H7 (cell line): ENCODE measurements around the gene PKD2. TPM values are rescaled to one million over a fixed set of nuclear protein-coding genes. Genes with fewer than 3 reads are reported as not detected.
A peak's percentile ranks its signal among the peaks of the same experiment; 100 is the strongest.

Experiments
- DNase-seq: peaks from one replicate; pipeline ENCODE4 v3.0.0; 2012
- H3K27me3 ChIP-seq: 2 replicates; pipeline ENCODE4 v1.6.0; 2011; ENCODE audit warnings: mild to moderate bottlenecking, low read length; ENCODE audit not compliant: control insufficient read depth, insufficient read depth
- H3K36me3 ChIP-seq: replicated peaks from 2 replicates; pipeline ENCODE4 v1.5.1; 2011; ENCODE audit warnings: low read length; ENCODE audit not compliant: control insufficient read depth, insufficient read depth
- H3K4me3 ChIP-seq: 2 replicates; pipeline ENCODE4 v1.5.1; 2011; ENCODE audit warnings: low read depth, mild to moderate bottlenecking, control low read depth, low read length, moderate library complexity; ENCODE audit not compliant: insufficient read depth
- total RNA-seq: library from RNA; depleted of rRNA; stranded (reverse); fragments of >200 nt; shearing (Covaris generic); gene quantifications from 2 replicates; pipeline ENCODE4 v1.2.3, GENCODE V29; 2014

Gene PKD2
- total RNA-seq, 1 experiment from 2014 or later = 19.4 TPM

DNA sequence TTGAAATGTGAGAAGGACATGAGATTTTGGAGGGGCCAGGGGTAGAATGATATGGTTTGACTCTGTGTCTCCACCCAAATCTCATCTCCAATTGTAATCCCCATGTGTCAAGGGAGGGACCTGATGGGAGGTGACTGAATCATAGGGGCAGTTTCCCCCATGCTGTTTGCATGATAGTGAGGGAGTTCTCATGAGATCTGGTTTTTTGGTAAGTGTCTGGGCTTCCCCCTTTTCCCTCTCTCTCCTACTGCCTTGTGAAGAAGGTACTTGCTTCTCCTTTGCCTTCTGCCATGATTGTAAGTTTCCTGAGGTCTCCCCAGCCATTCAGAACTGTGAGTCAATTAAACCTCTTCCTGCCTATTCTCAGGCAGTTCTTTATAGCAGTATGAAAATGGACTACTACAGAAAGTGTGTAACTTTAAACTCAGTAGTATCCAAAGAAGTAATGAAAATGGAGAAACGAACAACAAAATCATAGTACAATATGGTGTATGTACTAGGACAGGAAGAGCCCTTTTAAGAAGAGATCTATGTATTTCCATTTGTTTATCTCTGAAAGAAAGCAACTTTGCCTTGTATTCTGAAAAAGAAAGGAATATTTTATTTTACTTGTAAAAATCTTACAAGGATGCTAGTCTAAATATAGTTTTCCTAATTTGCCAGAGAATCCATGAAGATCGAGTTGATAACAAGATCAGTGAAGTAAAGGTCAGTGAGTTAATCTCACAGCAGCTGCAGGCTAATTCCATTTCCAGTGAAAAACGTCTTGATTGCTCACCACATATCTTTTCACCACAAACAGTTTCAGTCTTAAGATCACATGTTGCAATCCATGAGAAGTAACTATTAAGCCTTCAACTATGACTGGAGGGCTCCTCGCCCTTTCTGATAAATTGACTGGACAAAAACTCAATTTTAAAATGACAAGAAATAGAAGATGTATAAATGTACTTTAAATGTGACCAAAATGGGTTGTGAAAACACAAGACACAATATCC lies 20.5 kb downstream of the PKD2 start:
- no peaks in the 10 kb centered on the region for H3K27me3 ChIP-seq
- H3K36me3 ChIP-seq = peaks cover 12% of the 10 kb centered on the region
- H3K4me3 ChIP-seq = no peak overlapping the region
- DNase-seq = no peak

DNA sequence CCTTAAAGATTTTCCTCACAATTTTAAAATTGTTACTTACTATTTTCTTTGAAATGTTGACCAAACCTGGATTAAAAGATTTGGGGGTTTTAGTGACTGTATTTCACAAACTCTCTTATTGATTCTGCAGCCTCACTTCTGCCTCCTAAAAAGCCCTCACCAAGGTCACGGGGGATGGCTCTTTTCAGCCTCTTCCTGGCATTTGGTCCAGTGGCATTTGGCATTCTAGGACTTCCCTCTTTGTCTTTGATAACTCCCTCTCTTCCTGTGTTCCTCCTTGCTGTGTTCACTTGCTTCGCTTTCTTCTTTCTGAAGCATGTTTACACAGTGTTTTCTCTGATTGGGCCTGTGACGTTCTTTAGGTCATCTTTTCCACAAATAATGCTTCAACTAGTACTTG lies 21.5 kb downstream of the PKD2 start:
- Histone ChIP-seq H3K36me3 (peaks cover 14% of the 10 kb centered on the region), H3K4me3 (no peak overlapping the region), H3K27me3 (no peaks in the 10 kb centered on the region)
- no peak for DNase-seq

DNA sequence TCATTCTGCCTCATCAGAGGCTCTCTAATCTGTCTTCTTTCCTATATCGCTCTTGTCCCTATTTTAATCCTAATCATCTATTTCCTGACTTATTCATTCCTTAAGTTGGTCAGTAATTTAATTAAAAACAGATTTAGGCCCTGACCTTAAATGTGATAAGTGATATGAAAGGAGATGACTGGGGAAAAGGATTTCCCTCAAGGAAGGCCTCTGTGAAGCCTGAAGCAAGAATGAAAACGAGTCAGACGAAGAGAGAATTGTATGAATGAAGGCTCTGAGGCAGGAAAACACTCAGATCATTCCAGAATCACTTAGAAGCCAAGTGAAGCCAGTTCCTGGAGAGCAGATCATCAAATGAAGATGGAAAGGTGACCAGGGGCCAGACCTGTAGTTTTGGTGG lies 22.1 kb downstream of the PKD2 start:
- H3K27me3 ChIP-seq = no peaks in the 10 kb centered on the region
- no peak overlapping the region for H3K4me3 ChIP-seq
- H3K36me3 ChIP-seq = peaks cover 12% of the 10 kb centered on the region
- DNase-seq = no peak

DNA sequence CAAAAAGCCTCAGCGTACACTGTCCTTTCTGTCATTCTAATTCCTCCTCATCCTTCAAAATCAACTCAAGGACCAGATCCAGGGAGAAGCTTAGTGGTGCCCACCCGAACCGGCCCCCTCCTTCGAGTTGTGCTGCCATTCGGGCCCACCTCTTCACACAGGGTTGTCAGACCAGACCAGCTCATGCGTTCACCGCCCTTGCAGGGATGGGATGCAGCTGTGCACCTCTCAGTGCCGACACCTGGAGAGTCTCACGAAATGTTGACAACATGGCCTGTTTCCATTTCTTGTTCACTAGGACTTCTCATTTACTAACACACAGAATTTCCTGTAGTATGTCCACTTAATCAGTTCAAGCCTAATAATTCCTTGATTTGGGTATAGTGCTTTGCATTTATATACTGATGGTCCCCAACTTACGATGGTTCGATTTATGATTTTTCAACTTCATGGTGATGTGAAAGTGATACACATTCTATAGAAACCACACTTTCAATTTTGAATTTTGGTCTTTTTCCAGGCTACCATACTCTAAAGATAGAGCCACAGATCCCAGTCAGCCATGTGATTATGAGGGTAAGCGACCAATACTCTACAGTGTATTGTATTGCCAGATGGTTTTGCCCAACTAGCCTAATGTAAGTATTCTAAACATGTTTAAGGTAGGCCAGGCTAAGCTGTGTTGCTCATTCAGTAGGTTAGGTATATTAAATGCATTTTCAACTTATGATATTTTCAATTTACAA lies 23.3 kb downstream of the PKD2 start:
- peaks cover 13% of the 10 kb centered on the region for H3K36me3 ChIP-seq
- H3K27me3 ChIP-seq = no peaks in the 10 kb centered on the region
- DNase-seq = no peak
- H3K4me3 ChIP-seq = no peak overlapping the region

DNA sequence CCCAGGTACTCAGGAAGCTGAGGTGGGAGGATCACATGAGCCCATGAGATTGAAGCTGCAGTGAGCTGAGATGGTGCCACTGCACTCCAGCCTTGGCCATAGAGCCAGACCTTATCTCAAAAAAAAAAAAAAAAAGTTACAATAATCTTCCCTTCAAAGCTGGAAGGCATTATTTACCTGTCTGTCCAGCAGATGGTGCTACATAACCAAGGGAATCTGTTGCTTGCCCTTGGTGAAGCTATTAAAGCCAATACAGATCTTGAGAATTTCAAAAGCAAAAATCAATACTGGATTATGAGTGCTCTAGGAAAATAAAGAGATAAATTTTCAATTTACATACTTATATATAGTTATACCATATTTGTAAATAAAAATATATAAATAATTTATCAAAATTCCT lies 25.9 kb downstream of the PKD2 start:
- DNase-seq = peak; percentile 32

DNA sequence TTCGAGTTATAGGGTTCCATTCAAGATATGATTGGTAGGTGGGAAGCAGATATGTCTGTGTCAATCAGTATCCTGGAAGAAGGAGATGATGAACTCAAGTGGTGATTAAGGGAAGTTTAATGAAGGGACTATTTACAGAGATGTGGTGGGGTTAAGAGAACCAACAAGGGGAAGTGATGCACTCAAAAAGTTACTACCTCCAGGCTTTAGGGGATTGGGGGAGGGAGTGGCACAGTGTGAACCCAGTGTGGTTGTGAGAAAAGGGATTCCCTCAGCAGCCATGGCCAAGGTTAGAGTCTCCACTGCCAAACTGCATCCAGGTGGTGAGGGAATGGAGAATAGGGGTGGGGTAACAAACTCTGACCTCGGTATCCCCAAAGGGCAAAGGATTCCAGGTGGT lies 27.9 kb downstream of the PKD2 start:
- no peaks in the 10 kb centered on the region for H3K27me3 ChIP-seq
- DNase-seq = no peak
- H3K36me3 ChIP-seq = peaks cover 24% of the 10 kb centered on the region
- H3K4me3 ChIP-seq = no peak overlapping the region

More for the DNA sequence above, 25.9 kb downstream of the PKD2 start:
- no peaks in the 10 kb centered on the region for H3K27me3 ChIP-seq
- H3K36me3 ChIP-seq = peaks cover 22% of the 10 kb centered on the region
- no peak overlapping the region for H3K4me3 ChIP-seq

DNA sequence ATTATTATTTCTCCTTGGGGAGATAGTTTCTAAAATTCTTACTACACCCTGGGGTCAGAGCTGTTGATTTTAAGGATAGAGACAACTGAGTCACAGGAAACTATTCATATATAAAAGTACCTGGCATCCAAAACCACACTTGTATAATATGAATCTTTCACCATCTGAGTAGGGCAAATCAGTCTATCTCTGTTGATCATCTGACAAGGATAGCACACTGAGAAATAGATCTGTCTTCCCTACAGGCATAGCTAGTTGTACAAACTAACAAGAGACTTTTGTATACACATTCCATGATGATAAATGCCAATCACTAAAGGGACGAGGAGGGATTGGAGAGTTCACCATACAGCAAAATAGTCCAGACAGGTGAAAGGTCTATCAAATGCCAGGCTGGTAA lies 30.0 kb downstream of the PKD2 start:
- H3K4me3 ChIP-seq = no peak overlapping the region
- no peak for DNase-seq
- peaks cover 39% of the 10 kb centered on the region for H3K36me3 ChIP-seq
- H3K27me3 ChIP-seq = no peaks in the 10 kb centered on the region

DNA sequence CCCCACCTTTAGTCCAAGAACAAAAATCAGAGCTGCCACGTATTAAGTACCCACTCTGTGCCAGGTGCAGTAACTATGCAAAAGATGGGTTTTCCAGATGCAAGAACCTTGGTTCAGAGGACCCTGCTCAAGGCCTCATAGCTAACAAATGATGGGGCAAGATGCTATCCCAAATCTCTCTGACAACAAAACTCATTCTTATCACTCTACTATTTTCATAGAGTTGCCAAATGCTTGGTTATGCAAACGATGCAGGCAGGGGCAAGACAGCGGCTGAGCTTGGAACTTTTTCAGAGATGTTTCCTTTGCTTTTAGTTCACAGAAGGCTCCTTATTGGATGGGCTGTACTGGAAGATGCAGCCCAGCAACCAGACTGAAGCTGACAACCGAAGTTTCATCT lies 30.5 kb downstream of the PKD2 start:
- DNase-seq = no peak
- Histone ChIP-seq H3K36me3 (peaks cover 40% of the 10 kb centered on the region), H3K27me3 (no peaks in the 10 kb centered on the region), H3K4me3 (no peak overlapping the region)

DNA sequence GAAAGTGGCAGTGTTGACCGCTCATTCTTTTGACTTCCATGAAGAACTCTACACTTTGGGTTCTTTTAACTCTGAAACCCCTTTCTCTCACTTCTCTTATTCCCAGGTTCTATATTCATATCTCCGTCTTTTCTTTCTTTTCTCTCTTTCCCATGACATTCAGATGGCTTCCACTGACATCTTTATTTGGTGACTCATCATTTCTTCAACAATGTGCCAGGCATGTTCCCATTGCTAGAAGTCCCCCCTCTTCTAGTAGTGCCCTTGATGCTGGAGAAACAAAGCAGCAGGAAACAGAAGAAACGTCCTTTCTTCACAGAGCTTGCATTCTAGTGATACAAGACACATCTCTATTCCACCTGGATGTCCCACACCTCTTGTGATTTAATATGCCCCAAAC lies 33.3 kb downstream of the PKD2 start:
- Histone ChIP-seq H3K36me3 (peaks cover 41% of the 10 kb centered on the region), H3K27me3 (no peaks in the 10 kb centered on the region), H3K4me3 (no peak overlapping the region)
- no peak for DNase-seq

DNA sequence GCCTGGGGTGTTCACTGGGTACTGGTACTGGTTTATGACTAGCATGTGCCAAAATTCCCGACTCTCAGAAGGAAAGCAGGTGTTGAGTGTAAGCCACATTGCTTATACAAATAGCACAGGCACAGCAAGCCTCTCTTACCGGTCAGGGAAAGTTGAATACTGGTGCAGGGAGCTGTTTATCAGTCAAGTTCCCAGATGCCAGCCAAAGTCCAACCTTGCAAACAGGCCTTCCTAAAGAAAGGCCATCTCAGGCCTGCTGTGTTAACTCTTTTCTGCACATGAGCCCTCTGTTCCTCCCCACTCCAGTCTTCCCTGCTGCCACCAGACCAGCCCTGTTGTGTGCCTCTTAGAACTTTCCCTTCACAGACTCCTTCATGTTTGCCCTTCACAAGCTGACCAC lies 34.2 kb downstream of the PKD2 start:
- H3K4me3 ChIP-seq = no peak overlapping the region
- DNase-seq = no peak
- no peaks in the 10 kb centered on the region for H3K27me3 ChIP-seq
- peaks cover 40% of the 10 kb centered on the region for H3K36me3 ChIP-seq

DNA sequence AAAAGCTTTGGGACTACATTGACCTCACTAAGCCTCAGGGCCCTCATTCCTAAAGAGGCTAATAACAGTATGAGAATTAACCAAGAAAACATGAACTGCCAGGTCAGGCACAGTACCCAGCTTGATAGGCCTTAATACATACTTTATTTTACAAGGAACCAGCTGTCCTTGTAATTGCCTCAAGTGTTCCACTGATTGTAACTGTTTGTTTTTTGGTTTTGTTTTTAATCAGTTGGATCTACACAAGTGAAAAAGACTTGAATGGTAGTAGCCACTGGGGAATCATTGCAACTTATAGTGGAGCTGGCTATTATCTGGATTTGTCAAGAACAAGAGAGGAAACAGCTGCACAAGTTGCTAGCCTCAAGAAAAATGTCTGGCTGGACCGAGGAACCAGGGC lies 35.6 kb downstream of the PKD2 start:
- peaks cover 36% of the 10 kb centered on the region for H3K36me3 ChIP-seq
- H3K27me3 ChIP-seq = no peaks in the 10 kb centered on the region
- no peak for DNase-seq
- no peak overlapping the region for H3K4me3 ChIP-seq

DNA sequence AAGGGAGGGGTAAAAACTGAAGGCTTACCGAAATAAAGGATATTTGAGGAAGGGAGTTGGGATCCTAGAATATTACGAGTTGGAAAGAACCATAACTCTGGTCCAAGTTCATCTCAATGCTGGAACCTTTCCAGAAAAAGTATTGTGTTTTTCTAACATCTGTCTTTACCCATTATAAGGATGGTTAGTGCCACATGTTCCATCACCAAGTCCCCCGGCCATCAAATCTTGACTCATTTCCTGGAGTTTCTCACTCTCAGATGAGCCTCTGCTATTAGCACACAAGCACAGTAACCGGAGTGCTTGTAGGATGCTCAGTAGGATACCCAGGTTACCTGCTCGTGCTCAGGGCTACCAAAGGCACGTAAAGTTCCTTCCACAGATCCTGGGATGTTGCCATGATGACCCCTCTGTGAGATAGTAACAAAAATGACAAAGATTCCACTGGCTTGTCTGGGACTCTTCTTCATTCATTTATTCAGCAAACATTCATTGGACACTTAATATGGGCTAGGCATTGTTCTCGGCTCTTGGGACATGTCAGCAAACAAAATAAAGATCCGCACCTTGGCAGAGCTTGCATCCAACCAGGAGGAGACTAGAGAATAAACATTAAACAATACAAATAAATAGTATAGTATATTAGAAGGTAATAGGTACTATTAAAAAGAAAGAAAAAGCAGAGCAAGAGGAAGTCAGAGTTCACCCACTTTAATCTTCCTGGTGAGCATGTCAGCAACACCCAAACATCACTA lies 36.3 kb downstream of the PKD2 start:
- Histone ChIP-seq H3K4me3 (no peak overlapping the region), H3K27me3 (no peaks in the 10 kb centered on the region)

DNA sequence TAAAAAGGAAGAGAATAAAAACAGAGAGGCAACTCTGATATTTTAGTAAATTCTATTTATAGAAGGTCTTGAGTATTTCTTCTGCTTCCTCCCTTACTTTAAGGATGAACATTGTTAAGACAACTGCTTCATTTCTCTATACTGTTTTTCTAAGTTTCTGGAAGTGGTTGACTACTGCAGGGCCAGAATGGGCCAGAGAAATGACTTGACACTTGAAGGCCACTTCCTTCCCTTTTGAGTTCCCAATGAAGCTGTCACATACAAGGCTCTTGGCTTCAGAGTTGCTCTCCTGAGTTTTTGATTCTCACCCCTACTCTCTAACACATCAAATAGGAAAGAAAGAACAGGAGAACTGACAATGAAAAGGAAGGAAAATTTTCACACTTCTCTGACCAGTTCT lies 37.6 kb downstream of the PKD2 start:
- Histone ChIP-seq H3K4me3 (no peak overlapping the region), H3K36me3 (peaks cover 32% of the 10 kb centered on the region), H3K27me3 (no peaks in the 10 kb centered on the region)
- no peak for DNase-seq

More for the DNA sequence above, 36.3 kb downstream of the PKD2 start:
- H3K36me3 ChIP-seq = peaks cover 34% of the 10 kb centered on the region
- no peak for DNase-seq

DNA sequence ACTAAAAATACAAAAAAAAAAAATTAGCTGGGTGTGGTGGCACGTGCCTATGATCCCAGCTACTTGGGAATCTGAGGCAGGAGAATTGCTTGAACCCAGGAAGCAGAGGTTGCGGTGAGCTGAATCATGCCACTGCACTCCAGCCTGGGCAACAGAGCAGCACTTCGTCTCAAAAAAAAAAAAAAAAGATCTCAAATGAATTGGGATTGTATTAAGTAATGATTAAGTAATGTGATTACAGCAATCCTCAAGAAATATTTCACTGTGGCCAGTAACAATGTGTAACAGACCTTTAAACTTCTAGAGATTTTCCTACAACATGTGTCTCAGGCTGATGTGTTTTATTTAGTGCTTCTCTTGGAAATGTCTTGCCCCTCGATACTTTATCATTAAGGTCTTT lies 46.8 kb downstream of the PKD2 start:
- H3K36me3 ChIP-seq = peaks cover 11% of the 10 kb centered on the region
- DNase-seq = no peak

More for the DNA sequence above, 46.8 kb downstream of the PKD2 start:
- Histone ChIP-seq H3K4me3 (no peak overlapping the region), H3K27me3 (no peaks in the 10 kb centered on the region)
